Activated T-cell treated with anti-CD3 and anti-CD28 coated beads for 24 hours (primary cell): ENCODE results near the gene EED.
"Not testable (repeated sequence)": the region's sequence is repeated elsewhere in the genome, so short reads cannot be mapped to it uniquely, and the experiment has no call there.

Experiments
- DNase-seq: peaks from one replicate; pipeline ENCODE4 v3.0.0-alpha.2; 2020; ENCODE audit warnings: low read depth

Gene EED

DNA sequence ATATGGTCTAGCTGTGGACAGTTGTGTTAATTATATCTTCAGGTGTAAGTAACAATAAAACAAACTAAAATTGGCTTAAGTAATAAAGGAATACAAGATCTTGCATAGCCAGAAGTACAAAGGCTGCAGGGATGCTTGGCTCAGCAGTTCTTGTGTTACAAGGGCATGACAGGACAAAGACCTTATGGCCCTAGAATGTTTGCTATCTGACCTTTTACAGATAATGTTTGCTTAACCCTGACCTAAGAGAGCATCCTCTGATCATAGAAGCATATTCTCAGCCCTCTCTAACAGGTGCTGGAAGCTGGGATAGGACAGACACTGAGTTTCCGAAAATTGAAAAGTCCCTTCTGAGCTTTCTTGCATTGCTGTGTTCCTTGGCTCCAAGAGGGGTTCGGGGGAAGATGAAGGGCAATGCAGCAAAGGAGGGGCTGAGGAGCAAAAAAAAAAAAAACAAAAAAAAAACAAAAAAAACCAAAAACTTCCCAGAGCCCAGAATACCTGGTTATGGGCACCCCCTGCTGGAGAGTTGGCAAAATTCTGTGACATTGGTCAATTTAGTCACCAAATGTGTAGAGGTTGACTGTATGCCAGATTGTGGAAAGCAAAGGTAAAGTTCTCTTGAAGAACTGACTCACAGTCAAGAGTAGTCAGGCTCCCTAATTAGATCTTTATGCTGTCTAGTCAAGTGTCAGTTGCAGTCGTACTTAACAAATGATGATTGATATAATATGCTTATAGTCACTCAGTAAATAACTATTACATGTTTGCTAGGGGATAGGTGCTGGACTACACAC lies 47.1 kb downstream of the EED start:
- peak; percentile 72 for DNase-seq

DNA sequence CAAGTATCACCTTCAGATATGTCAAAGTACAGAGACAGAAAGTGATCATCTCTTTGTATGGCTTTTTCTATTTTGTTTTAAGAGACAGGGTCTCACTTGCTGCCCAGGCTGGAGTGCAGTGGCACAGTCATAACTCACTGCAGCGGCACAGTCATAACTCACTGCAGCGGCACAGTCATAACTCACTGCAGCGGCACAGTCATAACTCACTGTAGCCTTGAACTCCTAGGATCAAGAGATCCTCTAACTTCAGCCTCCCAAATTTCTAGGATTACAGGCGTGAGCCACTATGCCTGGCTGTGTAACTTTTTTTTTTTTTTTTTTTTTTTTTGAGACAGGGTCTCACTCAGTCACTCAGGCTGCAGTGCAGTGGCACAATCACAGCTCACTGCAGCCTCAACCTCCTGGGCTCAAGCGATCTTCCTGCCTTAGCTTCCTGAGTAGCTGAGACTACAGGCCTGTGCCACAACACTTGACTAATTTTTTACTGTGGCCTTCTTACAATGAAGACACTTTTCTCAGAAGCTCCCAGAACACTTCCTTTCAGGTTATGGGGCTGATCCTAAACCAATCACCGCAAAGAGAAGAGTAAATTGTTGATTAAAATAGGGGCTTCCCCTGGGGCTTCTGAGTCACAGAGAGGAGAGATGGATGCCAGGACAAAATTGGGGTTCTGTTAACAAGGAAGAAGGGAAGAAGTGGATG lies 48.5 kb downstream of the EED start:
- no peak for DNase-seq

DNA sequence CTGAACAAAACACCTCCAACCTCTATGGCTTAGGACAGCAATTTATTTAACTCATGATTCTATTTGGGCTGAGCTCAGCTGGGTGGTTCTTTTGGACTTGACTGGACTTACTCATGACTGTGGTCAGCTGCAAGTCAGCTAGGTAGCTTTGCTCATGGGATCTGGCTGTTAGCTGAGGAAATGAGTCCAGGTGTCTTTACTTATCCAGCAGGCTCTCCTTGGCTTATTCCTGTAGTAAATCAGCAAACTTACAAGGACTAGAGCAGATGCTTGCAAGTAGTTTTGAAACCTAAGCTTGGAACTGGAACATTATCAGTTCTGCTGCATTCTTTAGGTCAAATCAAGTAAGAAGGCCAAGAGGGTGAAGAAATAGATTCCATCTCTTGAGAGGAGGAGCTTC lies 49.5 kb downstream of the EED start:
- DNase-seq, result no peak

DNA sequence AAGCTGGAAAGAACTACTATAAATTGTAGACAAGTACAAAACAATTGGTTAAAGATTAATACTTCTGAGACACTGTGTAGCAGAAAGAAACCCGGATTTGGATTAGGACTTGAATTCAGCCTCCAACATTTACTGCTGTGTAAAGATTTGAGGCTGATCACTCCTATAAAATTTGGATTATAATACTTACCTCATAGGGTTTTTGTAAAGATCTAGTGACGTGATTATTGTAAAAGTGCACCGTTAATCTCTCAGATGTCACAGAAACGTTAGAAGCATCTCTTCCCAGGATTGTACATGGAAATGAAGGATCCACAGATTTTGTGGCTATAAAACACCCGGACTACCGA lies 57.2 kb downstream of the EED start:
- no peak for DNase-seq

DNA sequence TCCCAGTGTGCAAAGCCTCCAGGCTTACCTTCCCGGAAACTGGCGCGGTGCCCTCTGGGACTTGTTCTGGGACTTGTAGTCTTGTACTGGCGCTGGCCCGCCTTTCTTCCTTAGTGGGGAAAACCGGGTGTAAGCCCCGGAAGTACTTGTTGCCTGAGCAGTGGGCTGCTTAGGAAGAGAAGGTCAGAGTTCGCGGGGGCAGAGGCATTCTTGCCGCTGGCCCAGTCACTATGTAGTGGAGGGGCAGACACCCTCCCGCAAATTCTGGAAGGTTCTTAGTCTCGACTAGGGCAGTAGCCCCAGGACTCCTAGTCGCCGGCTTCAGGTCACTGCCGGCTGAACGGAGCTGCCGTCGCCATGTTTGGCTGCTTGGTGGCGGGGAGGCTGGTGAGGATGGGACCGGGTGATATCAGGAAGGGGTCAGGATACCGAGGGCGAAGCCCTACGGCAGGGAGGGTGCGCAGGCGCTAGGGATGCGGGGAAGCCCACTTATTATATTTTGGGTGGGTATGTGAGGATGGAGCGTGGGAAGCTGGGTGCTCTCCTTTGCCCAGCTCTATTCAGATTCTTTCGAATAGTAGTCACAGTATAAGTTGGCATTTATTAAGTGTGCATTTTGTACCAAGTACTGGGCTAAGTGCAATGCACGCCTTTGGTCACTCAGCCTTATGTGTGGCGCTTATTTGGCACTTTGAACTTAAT lies 57.7 kb downstream of the EED start, which contains the start of gene HIKESHI:
HIKESHI (plus strand) TSS at position 149 of the 702 bp plus-strand sequence; CDS start at position 358, 209 bp downstream.
- peak; percentile 89 for DNase-seq

DNA sequence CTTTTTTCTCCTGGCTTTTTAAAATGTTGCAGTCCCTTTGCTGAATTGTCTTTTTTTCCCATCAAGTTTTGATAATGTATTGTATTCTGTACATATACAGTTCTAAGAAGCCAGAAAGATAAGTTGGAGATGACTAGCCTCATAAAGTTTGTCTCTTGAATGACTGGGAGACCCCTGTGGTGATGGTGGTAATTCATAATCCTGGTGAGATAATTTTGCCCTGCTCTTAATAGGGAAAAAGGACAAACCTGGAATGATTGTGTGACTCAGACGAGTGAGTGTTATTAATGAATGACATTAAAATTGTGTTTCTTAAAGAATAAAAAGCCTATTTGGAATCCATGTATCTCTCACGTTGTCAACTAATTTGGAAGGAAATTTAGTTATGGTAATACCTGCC lies 58.7 kb downstream of the EED start:
- no peak for DNase-seq

DNA sequence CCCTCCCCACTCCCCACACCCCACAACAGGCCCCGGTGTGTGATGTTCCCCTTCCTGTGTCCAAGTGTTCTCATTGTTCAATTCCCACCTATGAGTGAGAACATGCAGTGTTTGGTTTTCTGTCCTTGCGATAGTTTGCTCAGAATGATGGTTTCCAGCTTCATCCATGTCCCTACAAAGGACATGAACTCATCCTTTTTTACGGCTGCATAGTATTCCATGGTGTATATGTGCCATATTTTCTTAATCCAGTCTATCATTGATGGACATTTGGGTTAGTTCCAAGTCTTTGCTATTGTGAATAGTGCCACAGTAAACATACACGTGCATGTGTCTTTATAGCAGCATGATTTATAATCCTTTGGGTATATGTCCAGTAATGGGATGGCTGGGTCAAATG lies 64.2 kb downstream of the EED start:
- not testable (repeated sequence) for DNase-seq

DNA sequence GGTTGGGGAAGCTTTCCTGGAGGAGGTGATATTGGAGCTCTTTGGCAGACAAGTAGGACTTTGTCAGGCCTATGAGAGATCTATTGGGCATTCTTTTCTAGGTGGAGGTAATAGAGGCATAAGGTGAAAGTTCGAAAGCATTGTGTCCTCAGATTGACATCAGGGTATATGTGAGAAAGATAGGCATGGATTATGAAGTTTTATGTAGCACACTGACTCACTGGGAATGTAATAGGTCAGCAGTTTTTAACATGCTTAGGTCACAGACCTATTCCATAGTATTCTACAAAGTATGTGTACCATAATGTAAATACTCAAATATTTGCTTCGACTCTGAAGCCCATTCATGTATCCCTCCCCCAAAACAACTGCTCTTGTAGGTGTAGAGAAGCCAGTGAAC lies 69.2 kb downstream of the EED start:
- DNase-seq, result no peak

DNA sequence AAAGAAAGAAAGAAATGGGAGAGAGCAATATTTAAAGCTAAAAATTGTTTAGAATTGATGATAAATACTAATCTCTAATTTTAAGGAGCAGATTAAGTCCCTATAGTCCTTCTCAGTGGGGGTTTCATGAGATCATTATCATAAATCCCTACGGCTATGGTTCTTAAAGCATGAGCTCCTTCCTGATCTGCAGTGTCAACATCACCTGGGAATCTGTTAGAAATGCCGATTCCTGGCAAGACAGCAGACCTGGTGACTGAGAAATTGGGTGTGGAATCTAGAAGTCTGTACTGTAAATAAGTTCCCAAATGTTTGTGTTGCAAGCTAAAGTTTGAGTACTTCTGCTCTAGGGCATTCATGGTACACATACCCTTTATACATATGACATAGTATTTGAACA lies 70.1 kb downstream of the EED start:
- DNase-seq, result no peak
